ENCODE results near the gene PDE2A.
A peak's percentile ranks its signal among the peaks of the same experiment; 100 is the strongest.

The PDE2A gene

DNA sequence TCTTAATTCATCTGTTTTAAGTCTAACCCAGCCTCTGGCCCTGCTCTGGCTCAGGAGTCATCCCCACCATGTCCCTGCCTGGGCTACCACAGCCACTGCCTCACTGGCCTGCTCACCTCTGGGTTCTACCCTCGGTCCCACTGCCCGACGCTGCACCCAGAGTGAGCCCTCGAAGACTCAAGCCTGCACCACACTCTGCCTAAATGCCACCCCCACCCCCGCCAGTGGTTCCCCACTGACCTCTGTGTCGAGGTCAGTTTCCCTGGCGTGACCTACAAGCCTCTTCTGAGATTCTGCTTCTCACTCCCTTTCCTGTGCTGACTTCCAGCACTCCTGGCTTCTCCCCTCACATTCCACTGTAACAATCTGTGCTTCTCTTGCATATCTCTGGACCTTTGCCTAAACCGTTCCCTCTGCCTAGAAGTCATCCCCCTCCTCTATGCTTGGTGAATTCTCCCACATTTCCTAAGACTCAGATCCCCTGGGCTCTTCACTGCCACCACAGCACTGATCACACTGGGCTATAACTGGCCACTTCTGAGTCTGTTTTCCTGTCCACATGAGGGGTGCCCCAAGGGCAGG lies 12.5 kb upstream of the PDE2A start:
- no peak for TF ChIP-seq CTCF (IDR thresholded peaks at IDR 0.05; ENCODE audit: low read depth, low read length, missing control alignments)
- in situ Hi-C loops (cut with HindIII; ENCODE audit: low pct_ligation_motif_present, low sequenced_read_pairs), result no loop called here
- Histone ChIP-seq H3K27me3 (replicated peaks) (no peaks in the 10 kb centered on the region), H3K4me3 (ENCODE audit: low read depth, low read length) (no peak overlapping the region), H3K36me3 (replicated peaks) (peaks cover 14% of the 10 kb centered on the region), H3K27ac (no peak overlapping the region)
- DNase-seq, result no peak

GRCh38 chr11:72685560-72686480 lies 11.6 kb upstream of the PDE2A start:
- TF ChIP-seq CTCF (IDR thresholded peaks at IDR 0.05; ENCODE audit: low read depth, low read length, missing control alignments), result no peak
- Histone ChIP-seq H3K27me3 (replicated peaks) (no peaks in the 10 kb centered on the region), H3K27ac (no peak overlapping the region), H3K4me3 (ENCODE audit: low read depth, low read length) (no peak overlapping the region), H3K36me3 (replicated peaks) (peaks cover 10% of the 10 kb centered on the region)
- no peak for DNase-seq
- in situ Hi-C loops (cut with HindIII; ENCODE audit: low pct_ligation_motif_present, low sequenced_read_pairs), result no loop called here

DNA sequence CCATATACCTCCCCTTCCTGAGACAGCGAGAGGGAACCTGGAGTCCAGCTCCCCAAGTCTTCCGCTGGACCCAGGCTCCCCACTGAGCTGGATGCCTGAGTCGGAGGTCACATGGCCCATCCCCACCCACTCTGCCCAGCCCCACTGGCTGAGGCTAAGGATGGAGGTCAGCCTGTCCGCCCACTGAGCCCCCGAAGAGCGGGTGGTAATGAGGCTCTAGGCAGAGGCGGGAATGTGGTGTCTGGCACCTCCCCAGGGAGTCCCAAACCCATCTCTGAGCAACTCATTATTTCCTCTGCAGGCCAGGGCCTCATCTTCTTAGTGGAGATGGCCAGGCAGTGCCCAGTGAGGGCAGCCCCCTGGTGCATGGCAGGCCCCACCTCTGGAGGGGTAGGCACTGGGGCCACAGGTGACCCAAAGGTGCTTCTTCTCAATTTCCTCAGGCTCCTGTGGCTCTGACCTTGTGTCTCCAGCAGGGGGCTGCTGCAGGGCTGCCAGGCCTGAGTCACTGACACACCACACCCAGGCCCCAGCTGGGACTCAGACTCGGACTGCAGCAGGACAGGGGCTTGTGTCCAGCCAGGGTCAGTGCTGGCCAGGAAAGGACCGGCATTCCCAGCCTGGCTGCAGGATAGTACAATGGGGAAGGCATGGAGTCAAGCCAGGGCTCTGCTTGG lies 10.2 kb upstream of the PDE2A start:
- peak; percentile 88 for TF ChIP-seq CTCF (IDR thresholded peaks at IDR 0.05; ENCODE audit: low read depth, low read length, missing control alignments)
- Histone ChIP-seq H3K27ac (no peak overlapping the region), H3K4me3 (ENCODE audit: low read depth, low read length) (no peak overlapping the region), H3K27me3 (replicated peaks) (peaks cover 7% of the 10 kb centered on the region), H3K36me3 (replicated peaks) (peaks cover 4% of the 10 kb centered on the region)
- in situ Hi-C loops (cut with HindIII; ENCODE audit: low pct_ligation_motif_present, low sequenced_read_pairs), result no loop called here
- DNase-seq, result peak; percentile 57

DNA sequence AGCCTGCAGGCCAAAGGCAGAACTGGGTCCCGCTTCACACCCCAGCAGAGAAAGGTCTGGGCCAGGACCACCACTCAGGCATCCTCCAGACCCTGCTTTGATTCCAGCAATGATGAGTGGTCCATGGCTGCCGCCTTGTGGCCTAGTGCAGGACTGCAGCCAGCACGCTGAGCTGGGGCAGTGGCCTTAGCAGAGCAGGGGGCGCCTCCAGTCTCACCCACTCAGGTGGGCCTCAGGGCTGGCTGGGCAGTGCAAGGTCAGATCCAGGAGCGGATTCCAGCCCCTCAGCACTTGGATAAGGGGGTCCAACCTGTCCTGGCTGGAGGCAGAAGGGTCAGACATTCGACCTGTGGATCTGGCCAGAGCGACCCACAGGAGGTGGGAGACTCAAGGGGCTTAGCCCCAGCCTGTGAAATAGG lies 9.6 kb upstream of the PDE2A start:
- H3K4me3 ChIP-seq (ENCODE audit: low read depth, low read length), result no peak overlapping the region
- peaks cover 1% of the 10 kb centered on the region for H3K36me3 ChIP-seq (replicated peaks)
- peak; percentile 97 for TF ChIP-seq CTCF (IDR thresholded peaks at IDR 0.05; ENCODE audit: low read depth, low read length, missing control alignments)
- in situ Hi-C loops (cut with HindIII; ENCODE audit: low pct_ligation_motif_present, low sequenced_read_pairs), result no loop called here
- H3K27me3 ChIP-seq (replicated peaks), result peaks cover 11% of the 10 kb centered on the region
- H3K27ac ChIP-seq, result no peak overlapping the region
- peak; percentile 40 for DNase-seq

DNA sequence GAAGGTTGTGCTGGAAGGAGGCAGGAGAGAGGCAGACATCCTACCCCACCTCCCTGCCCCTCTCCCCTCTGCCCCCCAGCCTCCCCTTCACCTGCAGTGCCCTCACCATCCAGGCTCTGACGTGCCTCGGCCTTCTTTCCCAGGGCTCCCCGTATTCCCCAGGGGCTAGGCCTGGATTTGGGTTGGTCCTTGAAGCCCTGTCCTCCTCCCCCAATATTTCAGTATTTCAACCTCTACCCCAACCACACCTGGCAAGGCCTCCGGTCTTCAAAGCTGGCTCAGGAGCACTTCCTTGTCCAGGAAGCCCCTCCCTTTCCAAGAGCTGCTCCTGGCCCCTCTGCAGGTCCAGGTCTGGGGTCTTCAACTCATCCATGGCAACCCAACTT lies 8.6 kb upstream of the PDE2A start:
- in situ Hi-C loops (cut with HindIII; ENCODE audit: low pct_ligation_motif_present, low sequenced_read_pairs), result no loop called here
- Histone ChIP-seq H3K4me3 (ENCODE audit: low read depth, low read length) (no peak overlapping the region), H3K27ac (no peak overlapping the region), H3K36me3 (replicated peaks) (no peaks in the 10 kb centered on the region), H3K27me3 (replicated peaks) (peaks cover 21% of the 10 kb centered on the region)
- no peak for TF ChIP-seq CTCF (IDR thresholded peaks at IDR 0.05; ENCODE audit: low read depth, low read length, missing control alignments)
- no peak for DNase-seq

All from brain microvascular endothelial cell (primary cell).